HG02588 (cell line): ENCODE results near the gene RNF217.
"Not testable (repeated sequence)": the region's sequence is repeated elsewhere in the genome, so short reads cannot be mapped to it uniquely, and the experiment has no call there.

Source experiments
- ATAC-seq: cut with Tn5 transposase; IDR thresholded peaks from one replicate; pipeline ENCODE4 v1.9.1; 2021; ENCODE audit warnings: mild to moderate bottlenecking, moderate library complexity; ENCODE audit not compliant: unreplicated experiment

RNF217 gene

GRCh38 chr6:125121894-125122293, 159.7 kb downstream of the RNF217 start:
- ATAC-seq: no peak

- no peak for ATAC-seq
Observed at GRCh38 chr6:125123051-125123450, 160.8 kb downstream of the RNF217 start.

- no peak for ATAC-seq
Observed at GRCh38 chr6:125123468-125124048, 161.3 kb downstream of the RNF217 start.

- ATAC-seq: no peak
Observed at GRCh38 chr6:125124049-125124669, 161.9 kb downstream of the RNF217 start.

GRCh38 chr6:125125856-125126255, 163.6 kb downstream of the RNF217 start:
- ATAC-seq: not testable (repeated sequence)

GRCh38 chr6:125129354-125129753, 167.1 kb downstream of the RNF217 start:
- ATAC-seq: no peak

- no peak for ATAC-seq
Observed at GRCh38 chr6:125132058-125132457, 169.8 kb downstream of the RNF217 start.

- ATAC-seq: no peak
Observed at GRCh38 chr6:125136378-125136777, 174.1 kb downstream of the RNF217 start.

GRCh38 chr6:125138083-125138482, 175.8 kb downstream of the RNF217 start:
- ATAC-seq: no peak

GRCh38 chr6:125140808-125141207, 178.6 kb downstream of the RNF217 start:
- no peak for ATAC-seq
